T-cell (primary cell): ENCODE data around the gene CABLES2. TPM values are rescaled to one million over a fixed set of nuclear protein-coding genes. Genes with fewer than 3 reads are reported as not detected.

Experiments
- ATAC-seq, 4 experiments: fragments of 200-7000 bp in 3 of 4; fragments of 150-1000 bp in 1 of 4; cut with Tn5 transposase; replicated peaks in 1 of 4; 1 replicate in 3 of 4; 2 replicates in 1 of 4; pipeline ENCODE4 v1.10.0; 2021; ENCODE audit warnings: moderate library complexity in 3 of 4, mild to moderate bottlenecking in 2 of 4, moderate number of reproducible peaks in 1 of 4
- CTCF ChIA-PET, 2 donors: fragments of 300-600 bp; sonication (Branson Sonifier 250); formaldehyde crosslinking; loops; one replicate each; lab custom pipeline; 2022; ENCODE audit warnings: antibody characterized with exemption in 2 of 2; lab: Charles Lee
- POLR2A ChIA-PET, 2 donors: fragments of 300-600 bp; sonication (Branson Sonifier 250); formaldehyde crosslinking; loops; one replicate each; lab custom pipeline; 2022; ENCODE audit warnings: antibody characterized with exemption in 2 of 2; lab: Charles Lee
- DNase-seq, 35 experiments: peaks; one replicate each; pipeline versions ENCODE4 v3.0.0 to v3.0.0-alpha.2; 2013 to 2023
- H3K27ac ChIP-seq: one replicate; pipeline ENCODE4 v1.5.1; 2013; ENCODE audit warnings: low read length
- H3K27me3 ChIP-seq, 2 experiments: replicated peaks in 1 of 2; 1 replicate in 1 of 2; 2 replicates in 1 of 2; pipeline versions ENCODE4 v1.6.1 to v1.7.0; 2013; ENCODE audit warnings: low read length in 1 of 2, mixed read lengths in 1 of 2; ENCODE audit not compliant: control insufficient read depth in 2 of 2, insufficient read depth in 2 of 2; ENCODE audit errors: extremely low read depth in 1 of 2
- H3K36me3 ChIP-seq, 2 donors: 1 replicate in 1 of 2; 2 replicates in 1 of 2; pipeline versions ENCODE4 v1.6.1 to v1.7.0; 2013; ENCODE audit warnings: low read length in 1 of 2; ENCODE audit not compliant: control insufficient read depth in 2 of 2, insufficient read depth in 1 of 2; ENCODE audit errors: extremely low read depth in 1 of 2
- H3K4me1 ChIP-seq, 2 experiments: 1 replicate in 1 of 2; 2 replicates in 1 of 2; pipeline versions ENCODE4 v1.6.1 to v1.7.0; 2013; ENCODE audit warnings: low read length in 2 of 2, mixed read lengths in 1 of 2; ENCODE audit not compliant: insufficient read depth in 2 of 2, control insufficient read depth in 1 of 2; ENCODE audit errors: extremely low read depth in 1 of 2
- H3K4me3 ChIP-seq, 2 donors: 1 replicate in 1 of 2; 2 replicates in 1 of 2; pipeline versions ENCODE4 v1.5.1 to v1.7.0; 2013; ENCODE audit warnings: mild to moderate bottlenecking in 2 of 2, low read length in 1 of 2, moderate library complexity in 1 of 2; ENCODE audit not compliant: control insufficient read depth in 1 of 2; ENCODE audit errors: extremely low read depth in 1 of 2
- H3K9me3 ChIP-seq: 2 replicates; pipeline ENCODE4 v1.7.0; 2013
- H3K27ac Mint-ChIP-seq, 2 donors: one replicate each; pipeline ENCODE4 v1.8.0; 2020 to 2021; ENCODE audit warnings: mild to moderate bottlenecking in 2 of 2, mixed read lengths in 2 of 2
- H3K27me3 Mint-ChIP-seq, 2 donors: one replicate each; pipeline ENCODE4 v1.8.0; 2021 to 2022; ENCODE audit warnings: mixed read lengths in 2 of 2
- H3K36me3 Mint-ChIP-seq: one replicate; pipeline ENCODE4 v1.8.0; 2021; ENCODE audit warnings: mixed read lengths
- H3K4me1 Mint-ChIP-seq, 3 donors: one replicate each; pipeline ENCODE4 v1.8.0; 2020 to 2022; ENCODE audit warnings: mixed read lengths in 3 of 3, mild to moderate bottlenecking in 1 of 3
- H3K4me3 Mint-ChIP-seq, 3 donors: one replicate each; pipeline ENCODE4 v1.8.0; 2020 to 2022; ENCODE audit warnings: mild to moderate bottlenecking in 3 of 3, mixed read lengths in 3 of 3, moderate library complexity in 3 of 3
- H3K9me3 Mint-ChIP-seq, 3 donors: one replicate each; pipeline ENCODE4 v1.8.0; 2020 to 2022; ENCODE audit warnings: mixed read lengths in 3 of 3
- WGBS: methylation state at CpG from one replicate; pipeline ENCODE4 v1.1.5; 2013; ENCODE audit warnings: missing lambda C conversion rate; ENCODE audit not compliant: insufficient coverage; 5-methylcytosine and 5-hydroxymethylcytosine counted together
- total RNA-seq, 35 experiments: library from RNA in 6 of 35; stranded (reverse) in 6 of 35; fragments of 120-200 nt in 1 of 35; gene quantifications; one replicate each; pipeline versions ENCODE4 v1.2.1 to v1.2.4 and lab custom pipeline; 2013 to 2026

CABLES2 gene
- total RNA-seq, 5 donors from 2014 or later (not counting 1 experiment from before 2014, with no cell fraction given), result 4.3 to 6.8 (median 5.6) TPM

DNA sequence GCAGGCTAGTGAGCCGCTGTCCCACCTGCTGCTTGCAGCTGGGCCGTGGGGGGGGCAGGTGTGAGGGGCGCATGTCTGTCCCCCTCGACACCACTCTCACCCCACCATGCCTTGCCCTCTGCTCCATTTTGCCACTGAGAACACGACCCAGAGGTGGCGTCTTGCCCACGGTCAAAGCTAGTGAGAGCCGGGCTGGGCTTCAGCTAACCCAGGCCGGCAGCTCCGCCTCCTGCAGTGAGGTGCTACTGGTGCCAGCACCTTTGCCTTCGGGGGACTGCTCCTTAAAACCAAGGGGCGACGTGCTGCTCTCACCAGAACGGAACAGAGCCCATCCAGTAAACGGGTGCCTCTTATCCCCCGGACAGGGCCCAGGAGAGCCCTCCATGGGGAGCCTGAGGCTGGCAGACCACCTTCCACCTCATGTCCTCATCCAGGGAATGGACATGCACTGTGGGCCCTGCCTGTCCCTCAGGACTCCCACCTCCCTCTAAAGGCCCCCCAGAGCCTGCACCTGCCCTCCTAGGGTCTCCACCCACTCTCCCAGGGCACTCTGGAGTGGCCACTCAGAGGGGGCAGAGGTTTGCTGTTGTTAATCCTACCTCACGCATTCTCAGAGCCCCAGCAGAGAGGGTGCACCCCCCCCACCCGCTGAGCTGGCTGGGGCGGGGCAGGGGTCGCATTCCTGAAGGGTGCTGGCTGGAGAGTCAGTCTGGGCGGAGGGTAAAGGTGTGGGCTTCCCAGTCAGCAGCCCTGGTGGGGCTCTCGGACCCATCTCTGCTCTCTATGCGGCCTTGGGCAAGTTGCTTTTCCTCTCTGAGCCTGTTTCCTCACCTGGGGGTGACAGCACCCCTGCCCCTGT, 17.4 kb upstream of the CABLES2 start:
- DNase-seq, result no peak
- Mint-ChIP-seq H3K4me3 (no peak overlapping the region), H3K4me1 (no peaks in the 10 kb centered on the region), H3K36me3 (no peaks in the 10 kb centered on the region), H3K9me3 (no peaks in the 10 kb centered on the region), H3K27me3 (peaks cover 0 to 4% of the 10 kb centered on the region in 2 donors), H3K27ac (no peak overlapping the region)
- ChIA-PET POLR2A (interaction anchor here in 1 of 2 donors (0.6 kb wide), 1 partner anchor 157 kb away, joined by 6 read pairs; no protein-coding TSS in a partner anchor), CTCF (no interaction called here)
- H3K27ac ChIP-seq, result no peak overlapping the region
- no peaks in the 10 kb centered on the region for H3K9me3 ChIP-seq
- H3K4me3 ChIP-seq, result no peak overlapping the region
- H3K4me1 ChIP-seq, result no peaks in the 10 kb centered on the region
- 69% methylated on average over 18 of the region's 23 CpGs for WGBS
- no peaks in the 10 kb centered on the region for H3K36me3 ChIP-seq
- no peak for ATAC-seq
- H3K27me3 ChIP-seq, result peaks cover 0 to 51% of the 10 kb centered on the region in 2 experiments

DNA sequence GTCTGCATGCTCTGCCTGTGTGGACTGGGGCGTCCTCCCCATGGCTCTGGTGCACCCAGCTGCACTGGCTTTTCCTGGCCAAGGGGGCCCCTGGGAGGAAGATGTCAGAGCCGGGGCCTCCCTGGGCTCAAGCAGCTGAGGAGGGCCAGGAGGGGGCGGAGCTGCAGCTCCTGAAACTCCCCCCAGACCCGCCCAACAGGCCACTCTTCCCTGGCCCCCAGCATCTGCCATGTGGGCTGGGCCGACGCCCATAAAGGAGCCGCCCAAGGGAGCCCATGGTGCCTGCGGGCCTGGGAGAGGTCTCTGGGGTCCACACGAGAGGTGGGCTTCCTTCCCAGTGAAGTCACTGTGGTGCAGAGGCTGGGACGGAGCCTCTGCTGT, 16.2 kb upstream of the CABLES2 start:
- POLR2A ChIA-PET, result no interaction called here
- Histone ChIP-seq H3K4me1 (no peaks in the 10 kb centered on the region), H3K27me3 (peaks cover 0 to 51% of the 10 kb centered on the region in 2 experiments), H3K4me3 (no peak overlapping the region), H3K36me3 (no peaks in the 10 kb centered on the region), H3K27ac (no peak overlapping the region), H3K9me3 (no peaks in the 10 kb centered on the region)
- WGBS, result 46% methylated on average over 10 of the region's 10 CpGs
- Mint-ChIP-seq H3K4me1 (no peaks in the 10 kb centered on the region), H3K36me3 (no peaks in the 10 kb centered on the region), H3K27ac (no peak overlapping the region), H3K4me3 (no peak overlapping the region), H3K27me3 (no peaks in the 10 kb centered on the region), H3K9me3 (no peaks in the 10 kb centered on the region)
- CTCF ChIA-PET, result no interaction called here
- DNase-seq (no peak), ATAC-seq (no peak)

DNA sequence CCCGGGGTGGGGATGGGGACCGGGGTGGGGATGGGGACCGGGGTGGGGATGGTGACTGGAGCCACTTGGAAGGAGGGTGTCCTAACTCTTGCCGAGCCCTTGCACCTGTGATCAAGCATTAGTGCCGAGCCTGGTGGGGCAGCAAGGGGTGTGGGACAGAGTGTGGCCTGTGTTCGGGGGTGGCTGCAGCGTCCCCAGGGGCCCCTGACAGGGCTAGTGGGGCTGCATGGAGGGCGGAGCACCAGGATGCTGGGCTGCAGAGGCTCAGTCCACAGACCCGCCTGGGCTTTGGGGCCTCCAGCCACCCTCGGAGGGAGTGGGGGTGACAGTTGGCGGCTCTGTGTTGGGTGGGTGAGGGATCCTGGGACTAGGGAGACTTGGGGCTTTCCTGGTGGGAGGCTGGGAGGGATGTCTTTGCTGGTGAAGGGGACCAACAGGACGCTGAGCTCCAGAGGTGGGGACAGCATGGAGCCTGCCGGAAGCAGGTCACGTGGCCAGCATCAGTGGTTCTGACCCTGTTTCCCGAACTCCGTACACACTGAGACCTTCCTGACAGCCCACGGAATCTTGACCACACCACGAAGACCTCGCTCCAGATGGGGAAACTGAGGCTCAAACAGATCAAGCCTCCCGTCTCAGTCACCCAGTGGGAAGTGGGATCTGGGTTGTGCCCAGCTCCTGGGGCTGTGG, 15.7 kb upstream of the CABLES2 start:
- Histone ChIP-seq H3K36me3 (no peaks in the 10 kb centered on the region), H3K4me3 (no peak overlapping the region), H3K9me3 (no peaks in the 10 kb centered on the region), H3K27ac (no peak overlapping the region), H3K4me1 (no peaks in the 10 kb centered on the region), H3K27me3 (peaks cover 0 to 53% of the 10 kb centered on the region in 2 experiments)
- ChIA-PET CTCF (no interaction called here), POLR2A (no interaction called here)
- Mint-ChIP-seq H3K4me3 (no peak overlapping the region), H3K9me3 (no peaks in the 10 kb centered on the region), H3K27me3 (no peaks in the 10 kb centered on the region), H3K4me1 (no peaks in the 10 kb centered on the region), H3K27ac (no peak overlapping the region), H3K36me3 (no peaks in the 10 kb centered on the region)
- WGBS, result 83% methylated on average over 17 of the region's 20 CpGs
- ATAC-seq (no peak), DNase-seq (no peak)

DNA sequence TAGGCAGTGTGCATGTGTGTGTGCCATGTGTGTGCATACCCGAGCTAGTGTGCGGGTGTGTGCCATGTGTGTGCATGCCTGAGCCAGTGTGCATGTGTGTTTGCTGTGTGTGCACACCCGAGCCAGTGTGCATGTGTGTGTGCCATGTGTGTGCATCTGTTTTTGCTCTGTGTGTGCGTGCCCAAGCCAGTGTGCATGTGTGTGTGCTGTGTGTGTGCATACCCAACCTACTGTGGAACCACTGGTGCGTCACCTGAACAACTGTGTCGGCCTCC, 14.6 kb upstream of the CABLES2 start:
- H3K36me3 Mint-ChIP-seq, result no peaks in the 10 kb centered on the region
- no peaks in the 10 kb centered on the region for H3K9me3 Mint-ChIP-seq
- 40% methylated on average over 2 of the region's 6 CpGs for WGBS
- no peaks in the 10 kb centered on the region for H3K4me1 Mint-ChIP-seq
- no peak overlapping the region for H3K27ac Mint-ChIP-seq
- Histone ChIP-seq H3K36me3 (no peaks in the 10 kb centered on the region), H3K27me3 (peaks cover 0 to 56% of the 10 kb centered on the region in 2 experiments), H3K27ac (no peak overlapping the region), H3K9me3 (no peaks in the 10 kb centered on the region), H3K4me1 (no peaks in the 10 kb centered on the region), H3K4me3 (no peak overlapping the region)
- CTCF ChIA-PET, result no interaction called here
- no peak for DNase-seq
- POLR2A ChIA-PET, result no interaction called here
- ATAC-seq, result no peak
- H3K27me3 Mint-ChIP-seq, result no peaks in the 10 kb centered on the region
- H3K4me3 Mint-ChIP-seq, result no peak overlapping the region

DNA sequence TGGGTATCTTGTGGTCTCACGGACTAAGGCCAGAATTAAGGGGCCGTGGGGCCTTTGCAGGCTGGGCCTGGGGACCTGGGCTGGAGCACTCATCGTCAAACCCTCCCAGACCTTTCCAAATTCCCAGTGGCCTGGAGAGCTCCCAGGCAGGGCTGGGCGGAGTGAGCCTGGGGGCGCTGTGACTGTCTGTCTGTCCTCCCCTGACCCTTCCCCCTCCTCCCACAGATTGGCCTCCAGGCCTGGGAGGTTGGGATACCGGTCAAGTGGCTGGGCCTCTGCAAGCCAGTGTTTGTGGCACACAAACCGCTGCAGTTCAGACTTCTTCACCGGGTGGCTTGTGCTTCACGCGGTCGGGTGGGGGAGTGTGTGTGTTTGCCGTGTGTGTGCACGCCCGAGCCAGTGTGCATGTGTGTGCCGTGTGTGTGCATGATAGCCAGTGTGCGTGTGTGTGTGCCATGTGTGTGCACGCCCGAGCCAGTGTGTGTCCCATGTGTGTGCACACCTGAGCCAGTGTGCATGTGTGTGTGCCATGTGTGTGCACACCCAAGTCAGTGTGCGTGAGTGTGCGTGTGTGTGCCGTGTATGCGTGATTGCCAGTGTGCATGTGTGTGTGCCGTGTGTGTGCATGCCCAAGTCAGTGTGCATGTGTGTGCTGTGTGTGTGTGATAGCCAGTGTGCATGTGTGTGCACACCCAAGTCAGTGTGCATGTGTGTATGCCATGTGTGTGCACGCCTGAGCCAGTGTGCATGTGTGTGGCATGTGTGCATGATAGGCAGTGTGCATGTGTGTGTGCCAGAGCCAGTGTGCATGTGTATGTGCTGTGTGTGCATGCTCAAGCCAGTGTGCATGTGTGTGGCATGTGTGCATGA, 14.0 kb upstream of the CABLES2 start:
- no peaks in the 10 kb centered on the region for H3K9me3 Mint-ChIP-seq
- no peaks in the 10 kb centered on the region for H3K4me1 Mint-ChIP-seq
- no peak overlapping the region for H3K4me3 Mint-ChIP-seq
- no peak overlapping the region for H3K27ac ChIP-seq
- no peaks in the 10 kb centered on the region for H3K4me1 ChIP-seq
- no peaks in the 10 kb centered on the region for H3K36me3 ChIP-seq
- no peaks in the 10 kb centered on the region for H3K36me3 Mint-ChIP-seq
- CTCF ChIA-PET, result no interaction called here
- DNase-seq, result no peak
- peaks cover 0 to 59% of the 10 kb centered on the region in 2 experiments for H3K27me3 ChIP-seq
- H3K9me3 ChIP-seq, result no peaks in the 10 kb centered on the region
- POLR2A ChIA-PET, result no interaction called here
- no peak overlapping the region for H3K4me3 ChIP-seq
- 82% methylated on average over 17 of the region's 24 CpGs for WGBS
- ATAC-seq, result no peak
- no peak overlapping the region for H3K27ac Mint-ChIP-seq
- no peaks in the 10 kb centered on the region for H3K27me3 Mint-ChIP-seq

DNA sequence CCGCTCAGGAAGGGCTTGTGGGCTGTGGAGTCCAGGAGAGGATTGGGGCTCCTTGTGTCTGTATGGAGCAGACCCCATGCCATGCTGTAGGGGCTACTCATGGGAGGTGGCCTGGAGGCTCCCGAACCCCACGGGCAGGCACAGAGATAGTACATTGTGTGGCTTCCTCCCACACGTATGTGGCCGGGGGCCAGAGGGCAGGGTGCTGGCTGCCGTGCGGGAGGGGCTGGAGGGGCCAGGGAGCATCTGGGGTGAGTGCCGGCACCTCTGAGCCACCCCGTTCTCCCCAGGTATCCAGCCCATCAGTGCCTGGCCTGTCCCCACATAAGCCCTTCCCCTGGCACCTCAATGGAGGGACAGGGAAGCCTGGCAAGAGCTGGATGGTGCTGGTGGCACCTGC, 12.7 kb upstream of the CABLES2 start:
- Mint-ChIP-seq H3K27ac (no peak overlapping the region), H3K4me3 (no peak overlapping the region), H3K27me3 (no peaks in the 10 kb centered on the region), H3K9me3 (no peaks in the 10 kb centered on the region), H3K4me1 (no peaks in the 10 kb centered on the region), H3K36me3 (no peaks in the 10 kb centered on the region)
- Histone ChIP-seq H3K4me1 (no peaks in the 10 kb centered on the region), H3K9me3 (no peaks in the 10 kb centered on the region), H3K27ac (no peak overlapping the region), H3K4me3 (no peak overlapping the region), H3K36me3 (no peaks in the 10 kb centered on the region), H3K27me3 (peaks cover 0 to 55% of the 10 kb centered on the region in 2 experiments)
- WGBS, result 79% methylated on average over 8 of the region's 9 CpGs
- DNase-seq (no peak), ATAC-seq (no peak)
- CTCF ChIA-PET, result no interaction called here
- POLR2A ChIA-PET, result no interaction called here
